GM18867 (cell line): Measurements from ENCODE around the gene MAPKAP1.

Experiments used
- ATAC-seq: cut with Tn5 transposase; IDR thresholded peaks from one replicate; pipeline ENCODE4 v1.9.1; 2021; ENCODE audit warnings: mild to moderate bottlenecking, moderate library complexity; ENCODE audit not compliant: unreplicated experiment

The MAPKAP1 gene

GRCh38 chr9:125517577-125517976, 189.4 kb downstream of the MAPKAP1 start:
- ATAC-seq = no peak

GRCh38 chr9:125515983-125516940, 190.7 kb downstream of the MAPKAP1 start:
- ATAC-seq = no peak

- no peak for ATAC-seq
Measured at GRCh38 chr9:125515281-125515680, 191.7 kb downstream of the MAPKAP1 start.

- ATAC-seq = no peak
Measured at GRCh38 chr9:125514468-125514867, 192.5 kb downstream of the MAPKAP1 start.

GRCh38 chr9:125513668-125514413, 193.2 kb downstream of the MAPKAP1 start:
- peak; percentile 90 for ATAC-seq

GRCh38 chr9:125513303-125513667, 193.7 kb downstream of the MAPKAP1 start:
- no peak for ATAC-seq

- ATAC-seq = no peak
Measured at GRCh38 chr9:125511789-125512660, 195.0 kb downstream of the MAPKAP1 start.

- no peak for ATAC-seq
Measured at GRCh38 chr9:125510980-125511379, 196.0 kb downstream of the MAPKAP1 start.

- ATAC-seq = no peak
Measured at GRCh38 chr9:125509476-125509875, 197.5 kb downstream of the MAPKAP1 start.

GRCh38 chr9:125508249-125508648, 198.8 kb downstream of the MAPKAP1 start:
- ATAC-seq = no peak

- ATAC-seq = no peak
Measured at GRCh38 chr9:125507226-125507625, 199.8 kb downstream of the MAPKAP1 start.

GRCh38 chr9:125505988-125506438, 201.0 kb downstream of the MAPKAP1 start:
- ATAC-seq = no peak

- no peak for ATAC-seq
Measured at GRCh38 chr9:125504616-125505015, 202.4 kb downstream of the MAPKAP1 start.

GRCh38 chr9:125497906-125498305, 209.1 kb downstream of the MAPKAP1 start:
- no peak for ATAC-seq

GRCh38 chr9:125497478-125497877, 209.5 kb downstream of the MAPKAP1 start:
- no peak for ATAC-seq

GRCh38 chr9:125496313-125496834, 210.6 kb downstream of the MAPKAP1 start:
- no peak for ATAC-seq

GRCh38 chr9:125495172-125496119, 211.6 kb downstream of the MAPKAP1 start:
- no peak for ATAC-seq

GRCh38 chr9:125494653-125494915, 212.4 kb downstream of the MAPKAP1 start:
- ATAC-seq = no peak

- ATAC-seq = no peak
Measured at GRCh38 chr9:125493881-125494652, 212.9 kb downstream of the MAPKAP1 start.
